Type B pancreatic cell (in vitro differentiated cells): ENCODE results near the gene DNASE1L2. TPM values are rescaled to one million over a fixed set of nuclear protein-coding genes. Genes with fewer than 3 reads are reported as not detected.
"Not testable (repeated sequence)": the region's sequence is repeated elsewhere in the genome, so short reads cannot be mapped to it uniquely, and the experiment has no call there.

Experiments used
- DNase-seq: peaks from one replicate; pipeline ENCODE4 v3.0.0; 2021; ENCODE audit warnings: mixed read lengths; ENCODE audit not compliant: unreplicated experiment; ENCODE audit errors: extremely low spot score
- H3K27ac Mint-ChIP-seq: 2 replicates; pipeline ENCODE4 v1.8.0; 2021; ENCODE audit warnings: mild to moderate bottlenecking, mixed read lengths
- H3K27me3 Mint-ChIP-seq: 2 replicates; pipeline ENCODE4 v1.8.0; 2021; ENCODE audit warnings: mixed read lengths
- H3K36me3 Mint-ChIP-seq: 2 replicates; pipeline ENCODE4 v1.8.0; 2021; ENCODE audit warnings: mixed read lengths
- H3K4me1 Mint-ChIP-seq: one replicate; pipeline ENCODE4 v1.8.0; 2021; ENCODE audit warnings: mixed read lengths; ENCODE audit not compliant: unreplicated experiment
- H3K4me3 Mint-ChIP-seq: 2 replicates; pipeline ENCODE4 v1.8.0; 2021; ENCODE audit warnings: mild to moderate bottlenecking, mixed read lengths
- H3K9me3 Mint-ChIP-seq: 2 replicates; pipeline ENCODE4 v1.8.0; 2021; ENCODE audit warnings: mixed read lengths
- total RNA-seq: library from RNA; stranded (reverse); gene quantifications from 2 replicates; pipeline ENCODE4 v1.2.1, GENCODE V29; 2021; ENCODE audit warnings: low replicate concordance
- TF ChIP-seq, protein P1 (sequence below): fragments of 200-600 bp; sonication (generic); conservative IDR thresholded peaks from 2 replicates; pipeline ENCODE4 v1.5.0; 2021; ENCODE audit warnings: antibody characterized with exemption, mild to moderate bottlenecking

The DNASE1L2 gene
- total RNA-seq, 1 donor from 2014 or later: 2.6 TPM

GRCh38 chr16:2235695-2236336, 428 bp upstream of the DNASE1L2 start:
- peaks cover 19% of the 10 kb centered on the region for H3K27me3 Mint-ChIP-seq
- peaks cover 3% of the 10 kb centered on the region for H3K36me3 Mint-ChIP-seq
- peak overlapping the region; percentile 36 for H3K4me3 Mint-ChIP-seq
- no peaks in the 10 kb centered on the region for H3K4me1 Mint-ChIP-seq
- H3K9me3 Mint-ChIP-seq: no peaks in the 10 kb centered on the region
- H3K27ac Mint-ChIP-seq: no peak overlapping the region
- TF ChIP-seq, protein P1, sequence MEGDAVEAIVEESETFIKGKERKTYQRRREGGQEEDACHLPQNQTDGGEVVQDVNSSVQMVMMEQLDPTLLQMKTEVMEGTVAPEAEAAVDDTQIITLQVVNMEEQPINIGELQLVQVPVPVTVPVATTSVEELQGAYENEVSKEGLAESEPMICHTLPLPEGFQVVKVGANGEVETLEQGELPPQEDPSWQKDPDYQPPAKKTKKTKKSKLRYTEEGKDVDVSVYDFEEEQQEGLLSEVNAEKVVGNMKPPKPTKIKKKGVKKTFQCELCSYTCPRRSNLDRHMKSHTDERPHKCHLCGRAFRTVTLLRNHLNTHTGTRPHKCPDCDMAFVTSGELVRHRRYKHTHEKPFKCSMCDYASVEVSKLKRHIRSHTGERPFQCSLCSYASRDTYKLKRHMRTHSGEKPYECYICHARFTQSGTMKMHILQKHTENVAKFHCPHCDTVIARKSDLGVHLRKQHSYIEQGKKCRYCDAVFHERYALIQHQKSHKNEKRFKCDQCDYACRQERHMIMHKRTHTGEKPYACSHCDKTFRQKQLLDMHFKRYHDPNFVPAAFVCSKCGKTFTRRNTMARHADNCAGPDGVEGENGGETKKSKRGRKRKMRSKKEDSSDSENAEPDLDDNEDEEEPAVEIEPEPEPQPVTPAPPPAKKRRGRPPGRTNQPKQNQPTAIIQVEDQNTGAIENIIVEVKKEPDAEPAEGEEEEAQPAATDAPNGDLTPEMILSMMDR: no peak
- DNase-seq: no peak

DNA sequence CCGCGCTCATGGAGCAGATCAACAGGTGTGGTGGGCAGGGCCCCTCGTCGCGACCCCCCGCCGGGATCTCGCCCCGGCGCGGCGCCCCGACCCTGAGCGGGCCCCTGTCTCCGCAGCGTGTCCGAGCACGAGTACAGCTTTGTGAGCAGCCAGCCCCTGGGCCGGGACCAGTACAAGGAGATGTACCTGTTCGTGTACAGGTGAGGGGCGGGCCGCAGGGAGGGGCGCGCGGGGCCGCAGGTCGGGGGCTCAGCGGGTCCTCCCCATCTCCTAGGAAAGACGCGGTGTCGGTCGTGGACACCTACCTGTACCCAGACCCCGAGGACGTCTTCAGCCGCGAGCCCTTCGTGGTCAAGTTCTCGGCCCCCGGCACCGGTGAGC, 848 bp downstream of the DNASE1L2 start:
- Mint-ChIP-seq H3K9me3 (no peaks in the 10 kb centered on the region), H3K36me3 (peaks cover 3% of the 10 kb centered on the region), H3K4me3 (no peak overlapping the region), H3K27me3 (peaks cover 19% of the 10 kb centered on the region), H3K27ac (no peak overlapping the region), H3K4me1 (no peaks in the 10 kb centered on the region)
- no peak for DNase-seq
- TF ChIP-seq, protein P1: no peak

GRCh38 chr16:2237493-2238149, 1.4 kb downstream of the DNASE1L2 start:
- H3K4me3 Mint-ChIP-seq: no peak overlapping the region
- no peaks in the 10 kb centered on the region for H3K9me3 Mint-ChIP-seq
- peaks cover 7% of the 10 kb centered on the region for H3K36me3 Mint-ChIP-seq
- no peak overlapping the region for H3K27ac Mint-ChIP-seq
- no peak for DNase-seq
- no peaks in the 10 kb centered on the region for H3K4me1 Mint-ChIP-seq
- TF ChIP-seq, protein P1: no peak
- peaks cover 19% of the 10 kb centered on the region for H3K27me3 Mint-ChIP-seq

DNA sequence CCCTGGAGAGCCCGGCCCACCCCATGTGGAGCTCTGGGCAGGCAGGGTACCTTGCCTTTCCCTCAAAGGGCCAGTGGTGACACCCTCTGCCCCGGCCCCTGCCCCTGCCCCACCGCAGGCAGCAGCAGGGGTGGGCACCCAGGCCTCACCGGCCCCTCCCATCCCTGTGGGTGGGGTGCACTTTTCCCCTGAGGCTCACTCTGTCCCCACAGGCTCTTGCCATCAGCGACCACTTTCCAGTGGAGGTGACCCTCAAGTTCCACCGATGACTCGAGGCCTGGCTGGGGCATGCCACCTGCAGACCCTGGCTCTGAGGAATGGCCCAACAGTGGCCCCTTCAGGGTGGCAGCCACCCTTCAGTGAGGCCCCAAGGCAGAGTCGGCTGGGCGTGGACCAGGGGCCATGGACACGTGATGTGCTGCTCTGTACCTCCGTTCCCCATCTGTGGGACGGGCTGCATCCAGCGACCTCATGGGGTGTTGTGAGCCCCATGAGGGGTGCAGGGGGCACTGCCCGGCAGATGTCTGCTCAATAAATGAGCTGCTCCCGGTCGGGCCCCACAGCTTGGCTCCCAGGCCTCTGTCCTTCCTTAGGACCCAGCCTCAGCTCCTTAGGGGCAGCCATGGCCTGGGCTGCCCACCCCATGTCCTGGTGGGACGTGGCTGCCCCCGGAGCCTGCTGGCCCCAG, 2.0 kb downstream of the DNASE1L2 start:
- Mint-ChIP-seq H3K4me1 (no peaks in the 10 kb centered on the region), H3K27ac (no peak overlapping the region), H3K4me3 (no peak overlapping the region), H3K36me3 (peaks cover 7% of the 10 kb centered on the region), H3K27me3 (peaks cover 19% of the 10 kb centered on the region), H3K9me3 (no peaks in the 10 kb centered on the region)
- DNase-seq: no peak
- TF ChIP-seq, protein P1: no peak

- no peak overlapping the region for H3K4me3 Mint-ChIP-seq
- TF ChIP-seq, protein P1: no peak
- peaks cover 7% of the 10 kb centered on the region for H3K36me3 Mint-ChIP-seq
- no peaks in the 10 kb centered on the region for H3K4me1 Mint-ChIP-seq
- no peak overlapping the region for H3K27ac Mint-ChIP-seq
- H3K9me3 Mint-ChIP-seq: no peaks in the 10 kb centered on the region
- no peak for DNase-seq
- H3K27me3 Mint-ChIP-seq: peaks cover 19% of the 10 kb centered on the region
Measured at GRCh38 chr16:2238838-2239675, 2.8 kb downstream of the DNASE1L2 start.

DNA sequence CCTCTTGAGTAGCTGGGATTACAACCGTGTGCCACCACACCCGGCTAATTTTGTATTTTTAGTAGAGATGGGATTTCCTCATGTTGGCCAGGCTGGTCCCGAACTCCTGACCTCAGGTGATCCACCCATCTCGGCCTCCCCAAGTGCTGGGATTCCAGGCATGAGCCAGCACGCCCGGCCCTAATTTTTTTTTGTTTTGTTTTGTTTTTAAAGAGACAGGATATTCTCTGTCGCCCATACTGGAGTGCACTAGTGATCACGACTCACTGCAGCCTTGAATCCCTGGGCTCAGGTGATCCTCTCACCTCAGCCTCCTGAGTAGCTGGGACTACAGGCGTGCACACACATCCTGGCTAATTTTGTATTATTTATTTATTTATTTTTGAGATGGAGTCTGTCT, 4.1 kb downstream of the DNASE1L2 start:
- H3K9me3 Mint-ChIP-seq, H3K4me3 Mint-ChIP-seq, DNase-seq, H3K4me1 Mint-ChIP-seq, H3K36me3 Mint-ChIP-seq, H3K27ac Mint-ChIP-seq: not testable (repeated sequence)
- peaks cover 18% of the 10 kb centered on the region for H3K27me3 Mint-ChIP-seq
